BE2C (cell line): Measurements from ENCODE around the gene HOXC5.

Experiments
- DNase-seq: peaks from one replicate; pipeline ENCODE4 v3.0.0-alpha.2; 2020
- H3K27me3 ChIP-seq: fragments of 250-450 bp; sonication (Bioruptor Pico); 2 replicates; pipeline ENCODE4 v1.5.1; 2020; ENCODE audit warnings: mild to moderate bottlenecking
- H3K36me3 ChIP-seq: fragments of 250-450 bp; sonication (Bioruptor Pico); 2 replicates; pipeline ENCODE4 v1.5.1; 2020; ENCODE audit warnings: mild to moderate bottlenecking
- H3K4me1 ChIP-seq: fragments of 250-450 bp; sonication (Bioruptor Pico); 2 replicates; pipeline ENCODE4 v1.5.1; 2020
- H3K4me3 ChIP-seq: 2 replicates; pipeline ENCODE4 v1.5.1; 2011; ENCODE audit warnings: low read depth, low read length
- H3K9me3 ChIP-seq: fragments of 250-450 bp; sonication (Bioruptor Pico); 2 replicates; pipeline ENCODE4 v1.5.1; 2020
- TF ChIP-seq, protein P1 (sequence below): IDR thresholded peaks from 2 replicates; pipeline ENCODE4 v1.5.1; 2012; ENCODE audit warnings: mild to moderate bottlenecking, low read depth, low read length

The HOXC5 gene

DNA sequence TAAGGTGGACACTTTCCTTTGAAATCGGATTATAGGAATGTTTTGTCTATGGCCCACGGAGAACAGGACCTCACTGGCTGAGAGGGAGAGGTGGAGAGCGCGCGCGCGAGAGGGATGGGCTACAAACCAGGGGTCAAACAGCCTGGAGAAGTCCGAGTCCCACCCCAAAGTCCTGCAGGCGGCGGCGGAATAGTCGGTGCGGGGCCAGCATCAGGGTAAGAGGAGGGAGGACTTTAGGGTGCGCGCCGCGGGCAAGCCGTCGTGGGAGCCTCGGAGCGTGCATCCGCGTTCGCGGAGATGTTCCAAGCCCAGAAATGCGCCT is 27.4 kb upstream of the HOXC5 start:
- Histone ChIP-seq H3K36me3 (no peaks in the 10 kb centered on the region), H3K4me3 (peak overlapping the region; percentile 3; the same call in 1 of the 2 replicates), H3K27me3 (no peaks in the 10 kb centered on the region), H3K4me1 (peaks cover 20% of the 10 kb centered on the region), H3K9me3 (no peaks in the 10 kb centered on the region)
- TF ChIP-seq, protein P1, sequence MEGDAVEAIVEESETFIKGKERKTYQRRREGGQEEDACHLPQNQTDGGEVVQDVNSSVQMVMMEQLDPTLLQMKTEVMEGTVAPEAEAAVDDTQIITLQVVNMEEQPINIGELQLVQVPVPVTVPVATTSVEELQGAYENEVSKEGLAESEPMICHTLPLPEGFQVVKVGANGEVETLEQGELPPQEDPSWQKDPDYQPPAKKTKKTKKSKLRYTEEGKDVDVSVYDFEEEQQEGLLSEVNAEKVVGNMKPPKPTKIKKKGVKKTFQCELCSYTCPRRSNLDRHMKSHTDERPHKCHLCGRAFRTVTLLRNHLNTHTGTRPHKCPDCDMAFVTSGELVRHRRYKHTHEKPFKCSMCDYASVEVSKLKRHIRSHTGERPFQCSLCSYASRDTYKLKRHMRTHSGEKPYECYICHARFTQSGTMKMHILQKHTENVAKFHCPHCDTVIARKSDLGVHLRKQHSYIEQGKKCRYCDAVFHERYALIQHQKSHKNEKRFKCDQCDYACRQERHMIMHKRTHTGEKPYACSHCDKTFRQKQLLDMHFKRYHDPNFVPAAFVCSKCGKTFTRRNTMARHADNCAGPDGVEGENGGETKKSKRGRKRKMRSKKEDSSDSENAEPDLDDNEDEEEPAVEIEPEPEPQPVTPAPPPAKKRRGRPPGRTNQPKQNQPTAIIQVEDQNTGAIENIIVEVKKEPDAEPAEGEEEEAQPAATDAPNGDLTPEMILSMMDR, result no peak
- DNase-seq, result no peak

DNA sequence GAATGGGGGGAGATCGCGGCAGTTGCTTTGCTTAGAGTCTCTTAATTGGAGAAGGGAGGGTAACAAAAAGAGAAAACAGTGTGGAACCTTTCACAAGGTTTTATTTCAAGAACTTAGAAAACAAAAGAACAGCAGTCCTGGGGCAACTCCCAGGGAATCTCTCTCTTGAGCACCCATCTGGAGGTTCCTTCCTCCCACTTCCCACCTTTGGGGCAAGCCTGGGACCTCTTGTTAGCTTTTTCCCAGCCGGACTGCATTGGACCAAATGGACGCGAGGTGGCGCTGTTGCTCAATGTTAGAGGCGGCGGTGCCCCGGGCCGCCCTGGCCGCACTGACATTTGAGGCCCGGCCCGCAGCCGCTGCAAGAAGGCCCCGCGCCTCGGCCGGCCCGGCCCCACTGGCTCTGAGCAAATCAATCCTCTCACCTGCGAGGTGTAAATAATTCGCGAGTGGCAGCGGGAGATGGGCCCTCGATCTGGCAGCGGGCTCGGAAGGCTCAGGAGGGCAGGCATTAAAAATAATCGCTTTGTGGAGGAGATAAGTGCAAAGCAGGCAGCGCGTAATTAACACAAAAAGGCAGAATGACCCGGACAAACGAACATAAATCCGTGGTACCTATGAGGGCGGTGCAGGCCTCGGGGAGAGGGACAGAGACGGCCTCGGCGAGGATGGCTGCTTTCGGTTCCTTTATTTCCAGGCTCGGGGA is 26.8 kb upstream of the HOXC5 start:
- TF ChIP-seq, protein P1, result peak; percentile 85
- H3K27me3 ChIP-seq, result no peaks in the 10 kb centered on the region
- peak; percentile 87 for DNase-seq
- H3K9me3 ChIP-seq, result no peaks in the 10 kb centered on the region
- H3K36me3 ChIP-seq, result no peaks in the 10 kb centered on the region
- peaks cover 20% of the 10 kb centered on the region for H3K4me1 ChIP-seq
- H3K4me3 ChIP-seq, result peak overlapping the region; percentile 36

DNA sequence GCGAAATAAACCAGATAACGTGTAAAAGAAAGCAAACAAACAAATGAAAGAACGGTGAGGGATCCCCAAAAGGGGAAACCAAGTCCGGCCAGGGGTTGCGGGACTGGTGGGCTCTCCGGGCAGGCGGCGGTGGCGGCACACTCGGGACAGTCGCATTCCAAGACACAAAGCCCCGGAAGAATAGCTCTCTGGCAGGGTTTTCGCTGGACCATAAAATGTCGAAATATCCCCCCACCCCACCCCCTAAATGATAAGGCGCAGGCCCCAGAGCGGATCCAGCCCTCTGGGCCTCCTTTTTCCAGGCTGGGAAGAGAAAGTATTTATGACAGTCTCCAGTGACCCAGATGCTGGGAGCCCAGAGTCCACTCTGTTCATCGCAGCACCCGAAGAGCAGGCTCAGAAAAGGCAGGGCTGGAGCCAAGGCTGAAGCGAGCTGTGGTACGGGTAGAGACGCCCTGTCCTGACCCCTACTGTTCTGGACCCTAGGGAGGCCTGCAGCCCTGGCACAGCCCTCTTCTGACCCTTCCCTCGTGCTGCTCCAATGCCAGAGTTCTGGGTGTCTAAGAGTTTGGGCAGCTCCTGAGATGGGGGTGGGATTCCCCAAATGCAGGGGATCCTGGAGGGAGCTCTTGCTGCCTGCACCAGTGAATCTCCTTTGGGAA is 26.2 kb upstream of the HOXC5 start:
- H3K9me3 ChIP-seq, result no peaks in the 10 kb centered on the region
- peak overlapping the region; percentile 36; the same call in 1 of the 2 replicates for H3K4me3 ChIP-seq
- TF ChIP-seq, protein P1, result no peak

DNA sequence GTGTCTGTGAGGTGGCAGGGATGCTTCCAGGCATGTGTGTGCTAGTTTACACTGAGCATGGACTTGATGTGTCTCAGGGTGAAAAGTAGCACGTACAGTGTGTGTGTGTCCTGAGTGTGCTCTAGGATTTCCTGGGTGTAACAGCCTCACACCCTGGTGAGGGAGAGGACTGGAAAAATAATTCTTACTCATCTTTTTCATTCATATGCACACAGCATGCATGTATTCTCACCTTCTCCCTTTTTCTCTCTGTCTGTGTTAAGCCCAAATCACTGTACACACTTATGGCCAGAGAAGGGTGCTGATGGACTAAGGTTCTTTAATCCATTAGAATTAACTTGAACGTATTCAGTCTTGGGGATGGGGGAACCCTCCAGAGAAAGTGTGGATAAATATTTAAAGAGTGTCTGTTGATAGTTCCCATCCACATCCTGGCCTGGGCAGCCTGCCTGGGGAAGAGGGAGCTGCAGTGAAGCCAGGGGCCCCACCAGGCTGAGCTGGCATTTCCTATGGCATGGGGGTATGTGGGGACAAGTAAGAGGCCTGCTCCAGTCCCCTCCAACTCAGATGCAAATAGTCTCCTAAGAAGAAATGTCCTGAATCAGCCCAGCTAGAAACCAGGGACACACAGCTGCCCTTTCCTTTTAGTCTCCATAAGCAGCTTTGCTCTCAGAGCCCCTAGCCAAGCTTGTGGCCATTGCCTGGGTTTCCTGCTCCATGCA is 25.2 kb upstream of the HOXC5 start:
- TF ChIP-seq, protein P1, result no peak
- peak overlapping the region; percentile 96; the same call in 1 of the 2 replicates for H3K4me3 ChIP-seq
- H3K36me3 ChIP-seq, result no peaks in the 10 kb centered on the region
- H3K27me3 ChIP-seq, result no peaks in the 10 kb centered on the region
- H3K4me1 ChIP-seq, result peaks cover 21% of the 10 kb centered on the region
- no peak for DNase-seq
- no peaks in the 10 kb centered on the region for H3K9me3 ChIP-seq

More for the DNA sequence above, 26.2 kb upstream of the HOXC5 start:
- no peaks in the 10 kb centered on the region for H3K27me3 ChIP-seq
- H3K36me3 ChIP-seq, result no peaks in the 10 kb centered on the region
- peaks cover 20% of the 10 kb centered on the region for H3K4me1 ChIP-seq
- DNase-seq, result no peak

DNA sequence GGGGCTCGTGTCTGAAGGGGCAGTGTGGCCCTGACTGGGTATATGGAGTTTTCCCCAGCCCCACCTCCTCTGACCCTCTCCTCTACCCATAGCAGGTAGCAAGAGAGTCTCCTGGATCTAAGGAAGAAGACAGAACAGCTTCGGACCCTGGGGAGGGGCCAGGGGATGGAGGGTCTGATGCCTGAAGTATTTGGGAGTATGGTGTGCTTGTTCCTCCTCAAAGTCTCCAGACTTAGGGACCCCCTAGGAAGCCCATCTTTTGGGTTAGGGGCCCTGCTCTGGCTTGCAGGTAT is 24.6 kb upstream of the HOXC5 start:
- no peaks in the 10 kb centered on the region for H3K36me3 ChIP-seq
- peak overlapping the region; percentile 96 for H3K4me3 ChIP-seq
- no peak for DNase-seq
- no peaks in the 10 kb centered on the region for H3K9me3 ChIP-seq
- peaks cover 25% of the 10 kb centered on the region for H3K4me1 ChIP-seq
- H3K27me3 ChIP-seq, result no peaks in the 10 kb centered on the region
- TF ChIP-seq, protein P1, result no peak
